ENCODE results near the gene CCL4. TPM values are rescaled to one million over a fixed set of nuclear protein-coding genes. Genes with fewer than 3 reads are reported as not detected.
A peak's percentile ranks its signal among the peaks of the same experiment; 100 is the strongest.
"Not testable (repeated sequence)": the region's sequence is repeated elsewhere in the genome, so short reads cannot be mapped to it uniquely, and the experiment has no call there.

The CCL4 gene
- not detected for total RNA-seq

DNA sequence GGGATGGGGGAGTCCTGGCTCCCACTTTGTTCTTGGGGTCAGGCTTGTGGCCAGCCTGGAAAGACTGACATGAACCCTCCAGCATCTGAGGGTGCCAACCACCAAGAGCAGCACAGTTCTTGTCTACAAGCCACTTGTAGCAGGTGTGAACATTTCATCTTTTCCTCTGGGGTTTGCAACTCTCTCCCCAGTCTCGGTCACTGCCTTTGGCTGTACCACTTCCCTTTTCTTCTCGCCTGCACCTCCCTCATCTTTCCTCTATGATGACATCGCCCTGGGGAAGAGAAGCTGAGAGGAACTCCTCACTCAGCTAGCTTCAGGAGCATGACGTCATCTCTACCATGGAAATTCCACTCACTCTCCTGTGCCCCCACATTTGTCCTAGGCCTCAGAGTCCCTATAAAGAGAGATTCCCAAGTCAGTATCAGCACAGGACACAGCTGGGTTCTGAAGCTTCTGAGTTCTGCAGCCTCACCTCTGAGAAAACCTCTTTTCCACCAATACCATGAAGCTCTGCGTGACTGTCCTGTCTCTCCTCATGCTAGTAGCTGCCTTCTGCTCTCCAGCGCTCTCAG lies at the start of gene CCL4:
TSS of gene CCL4 (plus strand) at position 427 of the 575 bp plus-strand sequence. CDS start at position 506, 79 bp downstream.
- ATAC-seq = peak; percentile 63

DNA sequence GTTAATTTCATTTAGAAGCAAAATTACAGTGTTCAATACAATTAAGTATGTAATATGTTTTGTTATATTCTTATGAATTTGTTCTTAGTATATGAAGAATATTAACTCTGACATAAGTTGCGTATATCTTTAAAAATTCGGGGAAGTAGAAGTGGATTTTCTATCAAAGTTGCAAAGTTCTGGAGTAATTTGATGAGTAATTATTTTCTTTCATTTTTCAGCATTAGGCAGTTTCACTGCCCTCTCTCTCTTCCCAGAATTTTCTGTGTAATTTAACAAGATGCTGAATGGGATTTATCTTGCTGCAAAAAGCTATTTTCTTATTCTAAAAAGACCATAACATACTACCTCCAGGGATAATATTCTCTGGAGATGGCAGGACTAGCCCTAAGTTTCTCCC lies 48.5 kb upstream of the CCL4 start:
- no peak for ATAC-seq

DNA sequence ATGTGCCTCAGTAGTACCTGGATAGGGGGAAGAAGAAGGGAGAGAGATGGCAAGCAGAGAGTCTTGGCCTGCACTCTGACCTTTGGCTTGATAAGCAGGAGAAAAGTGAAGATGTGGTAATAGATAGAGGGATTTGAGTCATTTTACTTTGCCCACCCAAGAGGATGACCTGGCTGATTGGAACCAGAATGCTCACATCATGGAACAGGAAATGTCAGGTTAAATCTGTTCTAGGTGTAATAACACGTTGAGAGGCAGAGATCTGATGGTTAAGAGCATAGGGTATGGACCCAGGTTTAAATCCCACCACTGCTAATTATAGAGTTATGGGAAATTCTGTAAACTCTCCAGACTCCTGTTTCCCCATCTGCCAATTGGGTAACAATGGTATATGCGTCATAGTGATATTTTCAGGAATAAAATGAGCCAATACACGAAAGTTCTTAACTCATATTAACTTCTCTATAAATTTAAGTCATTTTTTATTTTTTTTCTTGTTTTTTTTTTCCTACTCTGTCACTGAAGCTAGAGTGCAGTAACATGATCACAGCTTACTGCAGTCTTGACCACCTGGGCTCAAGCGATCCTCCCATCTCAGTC lies 47.6 kb upstream of the CCL4 start:
- no peak for ATAC-seq

DNA sequence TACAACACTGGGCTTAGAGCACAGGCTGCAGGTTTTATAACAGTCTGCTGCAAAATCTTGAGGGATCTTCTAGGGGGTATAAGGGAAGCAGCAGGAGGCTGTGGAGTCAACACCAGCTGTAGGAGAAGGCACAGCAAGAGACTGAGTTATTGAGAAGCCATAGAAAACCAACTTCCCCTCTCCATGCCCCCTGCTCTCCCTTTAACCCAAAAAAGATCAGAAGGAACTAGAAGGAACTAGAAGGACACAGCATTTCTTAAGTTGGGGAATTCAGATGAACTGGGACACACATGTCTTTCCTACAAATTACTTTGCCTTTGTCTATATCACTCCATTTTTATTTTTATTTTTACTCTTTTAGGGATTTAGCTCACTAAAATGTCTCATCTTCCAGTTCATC lies 45.7 kb upstream of the CCL4 start:
- ATAC-seq = no peak

DNA sequence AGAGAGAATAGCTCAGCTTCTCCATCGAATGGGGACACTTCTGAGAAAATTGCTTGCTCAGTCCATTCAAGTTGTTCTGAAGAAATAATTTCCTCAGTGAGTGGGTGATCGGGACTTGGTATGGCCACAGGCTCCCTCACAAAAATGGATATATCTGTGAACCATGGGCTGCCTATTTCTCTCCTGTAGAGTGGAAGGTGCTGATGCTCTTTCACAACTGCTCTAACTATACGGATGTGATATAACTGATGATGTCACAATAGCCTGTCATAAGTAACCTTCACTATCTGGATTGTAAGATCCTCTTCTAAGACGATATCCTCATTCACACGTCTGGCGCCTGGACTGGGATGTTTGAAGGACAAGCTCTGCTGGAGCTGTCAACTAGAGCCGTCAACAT lies 44.2 kb upstream of the CCL4 start:
- ATAC-seq = no peak

DNA sequence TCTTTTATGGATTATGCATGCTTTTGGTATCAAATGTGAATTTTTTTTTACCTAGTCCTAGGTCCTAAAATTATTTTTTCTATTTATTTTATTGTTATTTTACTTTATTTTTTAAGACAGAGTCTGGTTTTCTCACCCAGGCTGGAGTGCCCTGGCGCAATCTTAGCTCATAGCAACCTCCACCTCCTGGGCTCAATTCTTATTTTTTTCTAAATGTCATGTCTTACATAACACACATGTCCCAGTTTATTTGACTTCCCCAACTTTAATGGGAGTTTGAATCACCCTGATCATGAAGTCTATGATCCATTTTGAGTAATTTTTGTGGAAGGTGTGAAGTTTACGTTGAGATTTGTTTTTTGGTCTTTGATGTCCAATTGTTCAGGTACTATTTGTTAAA lies 42.8 kb upstream of the CCL4 start:
- no peak for ATAC-seq

DNA sequence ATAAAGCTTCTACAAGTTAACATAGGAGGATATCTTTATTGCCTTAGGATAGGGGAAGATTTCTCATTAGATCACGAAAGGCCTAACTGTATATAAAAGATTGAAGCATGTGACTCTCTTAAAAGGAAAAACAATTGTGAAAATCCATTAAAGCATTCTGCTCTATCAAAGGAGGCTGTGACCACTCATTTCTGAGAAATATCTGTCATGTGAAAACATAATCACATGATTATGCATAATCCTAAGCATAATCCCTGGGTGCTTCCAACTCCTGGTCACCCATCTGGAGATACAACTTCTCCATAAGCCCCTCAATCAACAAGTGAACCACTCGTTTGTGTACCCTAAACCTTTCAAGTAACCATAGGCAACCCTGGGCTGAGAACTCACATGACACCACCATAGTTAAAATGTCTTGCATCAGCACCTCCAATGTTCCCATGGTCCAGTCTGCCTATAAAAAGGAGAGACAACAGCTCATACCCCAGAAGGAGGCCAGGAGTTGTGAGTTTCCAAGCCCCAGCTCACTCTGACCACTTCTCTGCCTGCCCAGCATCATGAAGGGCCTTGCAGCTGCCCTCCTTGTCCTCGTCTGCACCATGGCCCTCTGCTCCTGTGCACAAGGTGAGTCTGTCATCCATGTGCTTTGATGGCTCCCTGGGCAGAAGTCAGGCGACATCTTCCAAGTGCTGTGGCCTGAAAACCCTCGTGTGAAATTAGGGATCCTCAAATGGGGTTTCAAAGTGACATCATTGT lies 39.7 kb upstream of the CCL4 start, which contains the start of gene CCL18:
TSS of gene CCL18 (plus strand) at position 487 of the 756 bp plus-strand sequence. CDS start at position 558, 71 bp downstream.
- ATAC-seq = no peak

DNA sequence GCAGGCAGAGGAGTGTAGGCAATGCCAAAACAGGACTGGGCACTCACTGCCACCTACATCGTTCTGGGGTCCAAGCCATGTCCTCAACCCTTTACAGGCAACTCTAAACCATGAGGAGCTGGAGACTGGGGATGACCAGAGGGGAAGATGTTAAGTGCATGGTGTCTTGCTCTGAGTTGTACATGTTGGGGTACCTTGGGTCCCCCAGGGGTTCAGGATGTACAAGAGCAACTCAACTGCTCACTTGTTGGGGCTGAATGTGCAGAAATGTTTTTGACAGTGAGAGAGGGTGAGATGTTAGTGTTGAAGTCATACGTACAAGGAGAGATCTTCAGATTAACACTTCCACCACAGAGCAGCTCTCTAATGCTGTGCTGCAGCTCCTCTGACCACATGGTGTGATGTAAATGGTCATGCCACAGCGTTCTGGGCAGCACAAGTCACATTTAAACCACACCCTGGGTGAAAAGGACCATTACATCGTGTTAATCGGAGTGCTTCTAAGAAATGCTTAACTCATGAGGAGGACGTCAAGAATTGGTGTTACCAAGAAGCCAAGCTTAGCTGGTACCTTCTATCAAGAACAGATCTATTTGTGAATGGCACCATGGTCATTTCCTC lies 37.2 kb upstream of the CCL4 start:
- no peak for ATAC-seq

DNA sequence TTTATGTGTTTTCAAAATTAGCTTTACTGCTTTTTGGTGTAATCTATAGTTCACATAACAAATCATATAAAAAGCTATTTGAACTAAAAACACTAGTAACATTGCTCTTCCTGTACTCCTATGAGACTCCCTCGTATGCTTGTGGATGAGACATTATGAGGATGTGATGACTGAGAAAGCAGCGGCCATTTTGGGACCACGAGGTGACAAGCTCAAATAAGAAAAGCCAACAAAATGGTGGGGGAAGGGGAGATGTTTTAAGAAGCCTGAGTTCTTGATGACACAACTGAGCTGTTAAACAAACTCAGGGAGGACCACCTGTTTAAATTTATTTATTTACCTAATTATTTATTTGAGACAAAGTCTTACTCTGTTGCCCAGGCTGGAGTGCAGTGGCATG lies 35.1 kb upstream of the CCL4 start:
- no peak for ATAC-seq

DNA sequence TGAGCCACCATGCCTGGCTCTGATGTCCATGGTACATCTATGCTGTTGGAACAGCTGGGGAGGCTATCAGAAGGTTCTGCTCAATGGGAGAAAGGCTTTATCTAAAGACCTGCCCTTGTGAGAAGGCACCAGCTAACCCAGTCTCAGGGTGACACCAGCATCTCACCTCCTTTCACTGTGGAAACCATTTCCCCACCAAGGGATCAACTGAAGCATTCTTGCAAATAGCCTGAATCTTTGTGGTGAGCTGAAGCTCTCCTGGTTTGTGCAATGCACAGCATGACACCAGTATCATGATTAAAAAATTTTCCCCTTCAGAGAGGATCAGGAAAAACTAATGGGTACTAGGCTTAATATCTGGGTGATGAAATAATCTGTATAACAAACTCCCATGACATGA lies 34.5 kb upstream of the CCL4 start:
- ATAC-seq = no peak

DNA sequence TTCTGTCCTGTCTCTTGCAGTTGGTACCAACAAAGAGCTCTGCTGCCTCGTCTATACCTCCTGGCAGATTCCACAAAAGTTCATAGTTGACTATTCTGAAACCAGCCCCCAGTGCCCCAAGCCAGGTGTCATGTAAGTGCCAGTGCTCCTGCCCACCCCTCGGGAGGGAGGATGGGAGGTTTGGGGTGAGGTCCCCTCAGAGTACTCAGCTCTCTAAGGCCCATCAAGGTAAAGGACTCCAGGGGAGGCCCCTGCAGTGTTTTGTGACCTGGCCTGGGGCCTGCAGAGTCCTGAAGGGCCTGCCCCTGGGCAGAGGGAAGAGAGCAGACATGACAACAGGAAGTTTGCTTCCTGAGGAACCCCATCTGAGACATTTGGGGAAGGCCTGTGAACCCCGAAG lies 33.2 kb upstream of the CCL4 start:
- no peak for ATAC-seq

DNA sequence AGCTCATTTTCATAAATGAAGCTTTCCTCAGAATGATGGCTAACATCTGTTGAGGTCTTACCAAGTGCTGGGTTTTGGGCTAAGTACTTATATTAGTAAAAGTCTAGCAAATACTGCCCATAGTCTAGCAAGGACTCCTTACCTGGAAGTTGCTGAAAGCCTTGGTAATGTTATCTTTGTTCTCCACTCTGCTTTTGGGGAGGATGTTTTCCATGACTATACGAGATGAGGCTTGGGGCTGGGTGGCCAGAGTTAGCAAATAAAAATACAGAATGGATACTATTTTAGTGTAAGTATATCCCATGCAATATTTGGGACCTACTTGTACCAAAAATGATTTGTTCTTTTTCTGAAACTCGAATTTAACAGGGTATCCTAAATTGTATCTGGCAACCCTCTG lies 31.9 kb upstream of the CCL4 start:
- ATAC-seq = no peak

DNA sequence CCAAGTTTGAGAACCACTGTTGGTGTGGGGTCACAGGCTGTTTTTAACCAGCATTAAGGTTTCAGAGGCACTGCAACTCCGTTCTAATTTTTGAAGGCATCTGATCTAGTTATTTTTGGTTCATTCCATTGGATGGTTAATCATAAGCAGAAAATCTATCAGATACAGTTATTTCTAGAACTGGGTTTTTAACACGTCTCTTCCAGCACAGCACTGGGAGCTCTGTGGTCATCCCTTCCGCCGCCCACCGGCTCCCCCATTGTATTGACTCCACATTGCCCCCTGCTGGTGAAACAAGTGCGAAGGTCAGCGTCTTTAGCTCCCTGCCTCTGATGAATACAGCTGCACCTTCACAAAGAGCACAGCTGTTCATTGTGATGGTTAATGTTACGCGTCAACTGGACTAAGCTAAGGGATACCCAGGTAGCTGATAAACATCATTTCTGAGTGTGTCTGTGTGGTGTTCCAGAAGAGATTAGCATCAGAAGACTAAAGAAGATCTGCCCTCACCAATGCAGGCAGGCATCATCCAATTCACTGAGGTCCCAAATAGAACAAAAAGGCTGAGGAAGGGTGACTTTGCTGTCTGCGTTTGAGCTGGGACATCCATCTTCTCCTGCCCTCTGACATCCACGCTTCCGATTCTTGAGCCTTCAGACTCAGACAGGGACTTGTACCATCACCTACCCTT lies 31.1 kb upstream of the CCL4 start:
- peak; percentile 22 for ATAC-seq

DNA sequence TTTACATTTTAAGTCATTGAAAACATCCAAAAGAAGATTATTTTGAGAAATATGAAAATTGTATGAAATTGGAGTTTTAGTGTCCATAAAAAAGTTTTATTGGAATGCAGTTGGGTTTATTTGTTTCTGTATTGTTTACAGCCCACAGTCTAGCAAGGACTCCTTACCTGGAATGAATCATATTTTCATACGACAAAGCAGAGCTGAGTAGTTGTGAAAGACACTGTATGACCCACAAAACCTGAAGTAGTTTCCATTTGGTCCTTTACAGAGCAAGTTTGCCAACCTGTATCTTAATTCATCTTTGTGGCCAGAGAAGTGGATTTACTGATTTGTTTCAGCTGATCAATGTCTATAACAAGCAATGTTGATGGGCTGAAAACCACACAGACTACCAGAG lies 29.3 kb upstream of the CCL4 start:
- ATAC-seq = no peak

DNA sequence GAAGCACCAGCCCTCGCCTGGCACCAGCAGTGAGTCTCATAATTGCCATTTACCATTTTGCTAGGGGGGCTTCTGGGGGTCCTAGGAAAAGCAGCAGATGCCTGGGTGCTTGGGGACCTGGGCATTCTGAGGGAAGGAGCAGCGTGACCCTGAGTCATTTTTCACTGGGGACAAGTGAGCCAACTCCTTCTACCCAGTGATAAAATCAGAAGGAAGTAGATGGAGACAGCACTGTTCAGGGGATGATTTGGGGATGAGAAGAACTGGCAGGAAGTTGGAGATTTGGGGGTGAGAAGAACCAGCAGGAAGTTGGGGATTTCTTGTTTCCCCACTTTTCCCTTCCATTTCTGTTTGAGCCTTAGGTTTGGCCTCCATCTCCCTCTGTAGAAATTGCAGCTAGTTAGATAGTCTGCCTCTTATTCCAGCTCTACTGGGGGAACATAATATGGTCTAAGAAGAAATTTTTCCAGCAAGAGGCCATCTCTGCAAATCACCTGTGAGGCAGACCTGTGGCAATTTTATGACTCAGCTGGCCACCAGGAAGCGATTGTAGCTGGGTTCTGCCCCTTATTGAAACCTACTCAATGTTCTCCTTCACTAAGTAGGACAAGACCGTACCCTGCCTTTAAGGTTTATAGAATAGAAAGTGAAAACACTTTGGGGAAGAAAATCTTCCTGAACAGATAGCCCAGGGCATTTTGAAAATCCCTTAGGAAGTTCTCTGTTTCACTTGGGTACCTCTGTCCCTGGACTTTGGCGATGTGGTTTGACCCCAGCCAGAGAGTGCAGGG lies 21.8 kb upstream of the CCL4 start:
- not testable (repeated sequence) for ATAC-seq

DNA sequence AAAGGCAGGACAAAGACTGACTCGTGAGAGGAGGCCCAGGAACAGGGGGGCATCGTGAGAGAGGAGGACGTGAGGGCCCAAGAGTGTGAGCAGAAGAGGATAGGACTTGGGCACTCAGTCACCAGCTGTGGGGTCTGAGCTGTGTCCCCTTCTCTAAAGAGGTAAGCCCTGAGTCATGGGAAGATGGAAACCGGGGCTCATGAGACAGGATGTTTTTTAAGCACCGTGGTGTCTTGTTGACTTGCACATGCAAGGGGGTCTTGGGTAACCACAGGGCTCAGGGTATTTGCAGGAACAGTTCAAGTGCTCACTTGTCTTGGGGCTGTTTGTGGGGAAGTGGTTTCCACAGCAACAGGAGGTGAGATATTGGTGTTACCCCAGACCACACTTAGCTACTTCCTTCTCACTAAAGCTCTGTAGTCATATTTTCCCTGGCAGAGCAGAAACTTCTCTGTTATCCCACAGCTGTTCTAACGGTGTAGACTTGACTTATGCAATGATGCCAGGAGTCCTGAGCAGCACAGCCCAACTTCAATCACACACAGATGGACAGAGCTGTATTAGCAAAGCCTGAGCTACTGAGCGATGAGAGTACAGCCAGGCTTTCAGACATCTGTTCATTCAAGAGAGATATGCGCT lies 21.0 kb upstream of the CCL4 start:
- ATAC-seq = peak; percentile 68

DNA sequence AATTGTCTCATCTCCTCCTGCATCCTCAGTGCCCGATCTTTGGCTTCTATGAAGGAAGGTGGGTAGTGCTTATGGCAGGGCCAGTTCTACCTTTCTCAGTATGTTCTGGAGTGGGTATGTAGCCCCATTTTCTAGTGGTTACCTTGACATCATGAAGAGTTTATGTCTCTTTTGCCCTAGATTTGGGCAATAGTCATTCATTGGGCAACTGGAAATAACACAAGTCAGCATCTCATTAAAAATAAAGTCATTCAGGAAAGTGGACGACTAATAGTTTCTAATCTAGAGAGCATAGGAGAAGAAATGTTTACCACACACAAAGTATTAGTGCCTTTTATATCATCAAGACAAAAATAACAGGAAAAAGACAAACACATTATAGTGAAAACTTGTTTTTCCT lies 19.9 kb upstream of the CCL4 start:
- not testable (repeated sequence) for ATAC-seq

DNA sequence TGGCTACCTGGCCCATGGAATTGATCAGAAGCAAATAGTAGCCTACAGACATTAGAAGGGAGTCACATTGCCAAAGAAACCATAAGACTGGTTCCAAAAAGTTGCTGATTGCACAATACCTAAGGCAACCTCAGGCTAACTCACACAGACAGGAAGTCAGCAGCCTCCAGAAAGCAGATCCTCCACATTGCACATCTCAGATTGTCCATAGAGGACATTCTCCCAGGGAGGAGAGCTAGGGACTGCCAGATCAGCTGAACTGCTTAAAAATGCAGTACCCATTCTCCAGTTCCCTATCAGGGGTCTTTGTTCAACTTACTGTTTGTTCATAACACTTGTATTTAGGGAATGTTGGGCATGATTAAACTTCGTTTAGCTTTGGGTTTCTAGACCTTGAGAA lies 17.9 kb upstream of the CCL4 start:
- no peak for ATAC-seq

DNA sequence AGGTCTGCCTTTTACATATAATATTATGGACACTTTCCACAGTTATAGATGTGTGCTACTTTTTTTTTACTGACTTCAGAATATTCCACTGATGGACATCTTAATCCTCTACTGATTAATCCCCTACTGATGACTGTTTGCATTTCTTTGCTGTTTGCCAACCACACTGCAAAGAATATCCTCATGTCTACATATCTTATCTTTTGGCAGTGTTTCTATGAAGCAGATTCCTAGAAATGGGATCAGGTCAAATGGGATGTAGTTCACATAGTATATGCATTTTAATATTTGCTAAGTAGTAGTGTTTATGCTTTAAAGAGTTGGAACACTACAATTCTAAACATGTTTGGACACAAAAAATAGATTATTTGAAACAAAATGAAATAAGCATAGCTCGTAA lies 16.8 kb upstream of the CCL4 start:
- no peak for ATAC-seq

DNA sequence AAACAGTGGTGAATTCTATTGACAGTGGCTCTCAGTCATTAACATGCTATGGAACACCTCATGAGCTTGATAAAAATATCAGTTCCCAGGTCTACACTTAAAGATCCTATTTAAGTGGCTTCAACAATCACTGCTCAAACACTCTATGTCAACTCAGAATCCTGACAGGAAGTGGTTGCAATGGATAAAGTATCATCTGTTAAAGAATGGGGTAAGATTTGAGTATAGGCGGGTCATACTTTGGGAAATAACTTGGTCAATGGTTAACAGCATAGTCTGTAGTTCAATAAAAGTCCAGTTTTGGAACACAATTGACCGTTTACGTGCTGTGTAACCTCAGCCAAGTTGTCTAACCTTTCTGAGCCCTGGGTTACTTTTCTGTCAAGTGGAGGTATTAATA lies 16.2 kb upstream of the CCL4 start:
- ATAC-seq = not testable (repeated sequence)

DNA sequence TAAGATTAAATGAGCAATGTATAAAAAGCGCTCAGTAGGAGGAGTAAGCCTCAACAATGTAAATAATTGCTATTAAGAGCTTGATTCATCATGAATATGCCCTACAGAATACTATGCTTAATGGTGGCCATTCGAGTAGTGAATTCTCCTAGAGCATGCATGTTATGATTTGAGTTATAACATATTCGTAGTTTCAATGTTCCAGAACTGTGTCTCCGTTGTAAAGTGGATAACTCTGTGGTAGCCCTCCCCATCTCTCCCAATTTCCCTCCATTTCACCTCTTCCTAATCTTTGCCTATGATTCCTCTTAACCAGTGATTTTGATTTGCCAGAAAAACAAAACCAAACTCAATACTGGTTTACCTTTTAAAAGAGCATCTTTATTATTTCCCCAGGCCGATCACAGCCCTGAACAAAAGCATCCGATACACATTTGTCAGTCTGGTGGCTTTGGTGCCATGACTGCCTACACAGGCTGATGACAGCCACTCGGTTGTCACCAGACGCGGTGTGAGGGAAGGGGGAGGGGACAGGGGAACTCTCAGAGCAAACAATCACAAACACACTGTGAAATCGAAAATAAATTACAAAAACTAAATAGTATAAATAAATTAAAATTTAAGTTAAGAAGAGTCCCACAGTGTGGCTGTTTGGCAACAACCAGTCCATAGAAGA lies 15.6 kb upstream of the CCL4 start:
- ATAC-seq = not testable (repeated sequence)

All from esophagus mucosa (tissue), 1 donor.